ENCODE results near the gene GPR160.

The GPR160 gene

DNA sequence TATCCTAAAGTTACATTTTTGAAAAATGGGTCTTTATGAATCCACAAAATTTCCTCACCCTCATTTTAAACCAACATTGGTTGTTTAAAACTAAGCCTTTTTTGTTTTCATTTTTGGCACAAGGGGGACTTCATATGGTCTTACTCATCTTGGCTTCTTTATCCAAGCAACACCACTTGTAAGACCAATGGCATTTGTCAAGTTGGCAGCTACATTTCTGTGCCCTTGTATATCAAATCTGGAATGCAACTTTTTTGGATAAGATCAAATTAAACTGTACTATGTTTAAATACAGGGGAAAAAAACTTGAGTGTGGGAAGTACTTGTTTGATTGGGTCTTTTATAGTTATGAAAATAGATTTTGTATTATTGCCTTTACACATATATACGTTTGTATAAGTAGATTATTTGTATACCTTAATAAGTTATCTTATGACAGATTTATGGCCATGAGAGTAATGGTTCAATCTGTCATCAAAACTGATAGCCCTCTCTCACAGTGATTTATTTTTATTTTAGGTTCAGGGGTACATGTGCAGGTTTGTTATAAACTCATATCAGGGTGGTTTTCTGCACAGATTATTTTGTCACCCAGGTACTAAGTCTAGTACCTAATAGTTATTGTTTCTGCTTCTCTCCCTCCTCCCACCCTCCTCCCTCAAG lies 43.4 kb downstream of the GPR160 start:
- no peak for DNase-seq (ENCODE audit: low spot score)
- in situ Hi-C loops (cut with MboI; ENCODE audit: low sequenced_read_pairs, unreplicated experiment), result no loop called here
- TF ChIP-seq, protein P1, sequence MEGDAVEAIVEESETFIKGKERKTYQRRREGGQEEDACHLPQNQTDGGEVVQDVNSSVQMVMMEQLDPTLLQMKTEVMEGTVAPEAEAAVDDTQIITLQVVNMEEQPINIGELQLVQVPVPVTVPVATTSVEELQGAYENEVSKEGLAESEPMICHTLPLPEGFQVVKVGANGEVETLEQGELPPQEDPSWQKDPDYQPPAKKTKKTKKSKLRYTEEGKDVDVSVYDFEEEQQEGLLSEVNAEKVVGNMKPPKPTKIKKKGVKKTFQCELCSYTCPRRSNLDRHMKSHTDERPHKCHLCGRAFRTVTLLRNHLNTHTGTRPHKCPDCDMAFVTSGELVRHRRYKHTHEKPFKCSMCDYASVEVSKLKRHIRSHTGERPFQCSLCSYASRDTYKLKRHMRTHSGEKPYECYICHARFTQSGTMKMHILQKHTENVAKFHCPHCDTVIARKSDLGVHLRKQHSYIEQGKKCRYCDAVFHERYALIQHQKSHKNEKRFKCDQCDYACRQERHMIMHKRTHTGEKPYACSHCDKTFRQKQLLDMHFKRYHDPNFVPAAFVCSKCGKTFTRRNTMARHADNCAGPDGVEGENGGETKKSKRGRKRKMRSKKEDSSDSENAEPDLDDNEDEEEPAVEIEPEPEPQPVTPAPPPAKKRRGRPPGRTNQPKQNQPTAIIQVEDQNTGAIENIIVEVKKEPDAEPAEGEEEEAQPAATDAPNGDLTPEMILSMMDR (IDR thresholded peaks at IDR 0.05; ENCODE audit: borderline replicate concordance, control extremely low read depth, extremely low read depth, insufficient read depth, missing control alignments), result no peak

DNA sequence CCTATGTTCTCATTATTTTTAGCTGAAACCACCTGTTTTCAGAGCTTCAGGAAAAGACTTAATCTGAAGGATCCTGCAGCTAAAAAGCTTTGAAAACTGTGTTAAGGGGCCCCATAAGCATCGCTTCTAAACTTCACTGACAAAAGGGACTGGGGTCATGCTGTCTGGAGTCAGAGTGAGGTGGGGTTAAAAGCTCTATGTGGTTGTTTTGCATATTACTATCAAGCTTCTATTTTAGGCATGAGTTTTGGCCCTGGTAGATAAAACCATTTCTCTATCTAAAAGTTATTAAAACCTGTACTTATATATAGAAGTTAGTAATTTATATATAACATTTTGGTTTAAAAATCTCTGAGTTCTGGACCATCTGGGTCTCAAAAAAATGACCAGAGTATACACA lies 45.5 kb downstream of the GPR160 start:
- in situ Hi-C loops (cut with MboI; ENCODE audit: low sequenced_read_pairs, unreplicated experiment), result no loop called here
- DNase-seq (ENCODE audit: low spot score), result no peak
- TF ChIP-seq, protein P1 (IDR thresholded peaks at IDR 0.05; ENCODE audit: borderline replicate concordance, control extremely low read depth, extremely low read depth, insufficient read depth, missing control alignments), result no peak

DNA sequence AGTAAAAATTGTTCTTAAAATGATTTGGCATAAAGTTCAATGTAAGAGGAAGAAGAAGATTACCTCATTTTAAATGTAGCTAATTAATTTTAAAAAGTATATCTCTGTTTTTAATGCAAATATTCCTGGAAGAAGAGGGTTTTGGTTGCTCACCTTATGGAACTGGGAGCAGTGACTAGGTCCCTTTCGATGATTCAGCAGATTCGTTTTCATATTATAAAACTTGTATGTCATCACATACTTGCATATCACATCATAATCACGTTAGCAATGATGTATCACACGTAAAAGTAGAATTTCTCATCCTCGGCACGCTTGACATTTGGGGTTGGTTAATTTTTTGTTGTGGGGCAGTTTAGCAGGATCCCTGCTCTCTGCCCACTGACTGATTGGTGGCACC lies 47.6 kb downstream of the GPR160 start:
- in situ Hi-C loops (cut with MboI; ENCODE audit: low sequenced_read_pairs, unreplicated experiment), result no loop called here
- TF ChIP-seq, protein P1 (IDR thresholded peaks at IDR 0.05; ENCODE audit: borderline replicate concordance, control extremely low read depth, extremely low read depth, insufficient read depth, missing control alignments), result no peak
- DNase-seq (ENCODE audit: low spot score), result no peak

DNA sequence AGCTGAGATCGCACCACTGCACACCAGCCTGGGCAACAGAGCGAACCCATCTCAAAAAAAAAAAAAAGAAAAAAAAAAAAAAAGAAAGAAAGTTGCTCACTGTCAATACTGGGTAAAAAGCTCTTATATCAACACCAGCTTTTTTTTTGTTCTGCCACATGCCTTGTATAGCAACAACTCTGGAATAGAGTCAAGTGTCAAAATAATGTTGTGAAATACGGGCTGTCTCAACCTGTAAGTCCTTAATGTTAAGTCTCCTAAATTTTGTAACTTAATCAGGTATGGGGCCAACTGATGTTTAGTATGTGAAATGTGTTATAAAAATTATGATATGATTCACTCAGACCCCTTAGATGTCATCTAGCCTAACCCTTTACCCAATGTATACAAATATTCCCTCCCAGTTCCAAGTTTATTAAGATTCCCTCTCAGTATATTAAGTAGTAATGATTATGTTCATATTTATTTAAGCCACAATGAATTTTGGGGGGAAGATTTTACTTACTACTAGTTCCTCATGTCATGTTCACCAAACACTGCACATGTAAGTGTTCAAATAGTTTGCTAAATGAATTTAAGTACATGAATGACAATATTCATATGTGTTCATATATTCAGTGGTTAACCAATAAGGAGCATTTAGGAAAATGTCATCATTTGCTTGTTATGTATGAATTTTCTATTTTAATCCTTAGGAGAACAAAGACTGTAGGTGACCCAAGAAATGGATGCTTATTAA lies 52.2 kb downstream of the GPR160 start:
- TF ChIP-seq, protein P1 (IDR thresholded peaks at IDR 0.05; ENCODE audit: borderline replicate concordance, control extremely low read depth, extremely low read depth, insufficient read depth, missing control alignments), result no peak
- DNase-seq (ENCODE audit: low spot score), result no peak
- in situ Hi-C loops (cut with MboI; ENCODE audit: low sequenced_read_pairs, unreplicated experiment), result no loop called here

DNA sequence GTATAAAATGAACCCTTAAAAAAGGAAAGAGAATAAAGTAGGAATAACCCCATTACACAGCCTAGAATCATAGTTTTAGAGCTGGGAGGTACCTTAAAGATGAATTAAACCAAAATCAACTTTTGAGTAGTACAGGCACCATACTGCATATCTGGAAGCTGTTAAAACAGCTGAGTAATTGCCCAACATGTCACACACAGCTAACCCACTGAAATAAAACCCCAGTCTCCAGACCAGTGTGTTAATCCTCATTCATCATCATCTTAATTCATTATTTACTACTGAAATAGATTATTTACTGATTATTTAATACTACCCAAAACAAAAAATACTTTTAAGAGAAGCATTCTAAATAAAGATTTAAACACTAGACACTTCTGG lies 52.8 kb downstream of the GPR160 start:
- TF ChIP-seq, protein P1 (IDR thresholded peaks at IDR 0.05; ENCODE audit: borderline replicate concordance, control extremely low read depth, extremely low read depth, insufficient read depth, missing control alignments), result no peak
- DNase-seq (ENCODE audit: low spot score), result no peak
- in situ Hi-C loops (cut with MboI; ENCODE audit: low sequenced_read_pairs, unreplicated experiment), result no loop called here

DNA sequence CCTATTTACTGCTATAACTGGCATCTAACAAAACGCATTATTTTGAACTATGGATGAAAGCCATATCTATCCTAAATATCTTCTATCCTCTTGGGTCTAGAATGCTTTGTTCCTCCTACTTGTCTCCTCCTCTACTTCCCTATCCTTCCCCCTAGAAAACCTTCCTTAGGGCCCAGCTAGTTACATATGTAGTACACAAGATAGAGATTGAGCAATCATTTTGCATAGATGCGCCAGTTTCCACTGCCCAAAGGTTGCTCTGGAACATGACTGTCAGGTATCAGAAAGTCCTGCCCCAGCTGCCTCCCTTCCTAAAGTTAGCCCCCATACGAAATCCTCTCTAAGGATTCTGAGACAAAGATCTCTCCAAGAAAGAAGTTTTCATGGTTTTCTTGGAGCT lies 55.1 kb downstream of the GPR160 start:
- in situ Hi-C loops (cut with MboI; ENCODE audit: low sequenced_read_pairs, unreplicated experiment), result no loop called here
- no peak for DNase-seq (ENCODE audit: low spot score)
- TF ChIP-seq, protein P1 (IDR thresholded peaks at IDR 0.05; ENCODE audit: borderline replicate concordance, control extremely low read depth, extremely low read depth, insufficient read depth, missing control alignments), result no peak

Measured in GM13976 (cell line).